GM13977 (cell line): ENCODE data around the gene SMIM26.

ENCODE experiments used
- DNase-seq: peaks from one replicate; pipeline ENCODE4 v3.0.0; 2012; ENCODE audit warnings: low spot score
- CTCF ChIP-seq: IDR thresholded peaks from 2 replicates; pipeline ENCODE4 v1.5.1; 2012; ENCODE audit warnings: mild to moderate bottlenecking, control low read depth; ENCODE audit not compliant: insufficient read depth; ENCODE audit errors: extremely low read depth, missing control alignments
- in situ Hi-C: fragments of 300-500 bp; cut with MboI; formaldehyde crosslinking; loops from one replicate; pipeline ENCODE4 v1.12.0; 2022; ENCODE audit warnings: low sequenced_read_pairs, low pct_unique_long_range_greater_than_20kb, mixed read lengths, inconsistent platforms; ENCODE audit not compliant: unreplicated experiment

The SMIM26 gene

GRCh38 chr20:18543216-18543615, 24.0 kb upstream of the SMIM26 start:
- no peak for DNase-seq
- TF ChIP-seq CTCF, result no peak
- in situ Hi-C loops, result no loop called here

DNA sequence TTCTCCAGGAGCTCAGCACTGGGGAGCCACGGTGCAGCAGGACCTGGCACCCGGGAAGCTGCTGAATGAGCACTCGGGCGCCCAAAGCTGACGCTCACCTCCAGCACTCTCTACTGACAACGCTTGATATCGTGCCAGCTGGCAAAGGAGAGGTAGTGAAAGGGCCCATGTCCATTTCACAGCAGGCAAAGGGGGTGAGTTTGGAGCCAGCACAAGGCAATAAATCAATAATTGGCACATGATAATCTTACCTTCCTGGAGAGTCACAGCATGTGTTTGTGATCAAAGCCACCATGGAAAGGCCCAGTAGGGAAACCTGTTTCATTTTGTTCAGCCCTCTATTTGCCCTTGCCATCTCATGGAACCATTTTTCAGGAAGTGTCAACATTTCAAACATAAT, 23.3 kb upstream of the SMIM26 start:
- DNase-seq, result no peak
- TF ChIP-seq CTCF, result no peak
- in situ Hi-C loops, result no loop called here

GRCh38 chr20:18545566-18545965, 21.7 kb upstream of the SMIM26 start:
- TF ChIP-seq CTCF, result no peak
- in situ Hi-C loops, result no loop called here
- DNase-seq, result no peak

DNA sequence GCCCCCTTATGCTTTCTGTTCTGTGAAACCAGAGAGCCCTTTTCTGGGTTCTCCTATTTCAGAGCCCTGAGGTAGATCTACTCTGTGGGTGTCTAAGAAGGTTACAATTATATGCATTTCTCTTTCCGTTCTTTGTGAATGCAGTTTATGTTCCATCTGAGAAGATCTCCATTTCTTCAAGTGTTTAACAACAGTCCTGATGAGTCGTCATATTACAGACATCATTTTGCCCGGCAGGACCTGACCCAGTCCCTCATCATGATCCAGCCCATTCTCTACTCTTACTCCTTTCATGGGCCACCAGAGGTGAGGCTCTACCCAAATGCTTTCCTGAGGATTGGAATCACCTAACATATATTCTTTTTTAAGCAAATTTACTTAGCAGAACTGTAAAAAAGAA, 18.8 kb upstream of the SMIM26 start:
- no peak for TF ChIP-seq CTCF
- DNase-seq, result no peak
- in situ Hi-C loops, result no loop called here

DNA sequence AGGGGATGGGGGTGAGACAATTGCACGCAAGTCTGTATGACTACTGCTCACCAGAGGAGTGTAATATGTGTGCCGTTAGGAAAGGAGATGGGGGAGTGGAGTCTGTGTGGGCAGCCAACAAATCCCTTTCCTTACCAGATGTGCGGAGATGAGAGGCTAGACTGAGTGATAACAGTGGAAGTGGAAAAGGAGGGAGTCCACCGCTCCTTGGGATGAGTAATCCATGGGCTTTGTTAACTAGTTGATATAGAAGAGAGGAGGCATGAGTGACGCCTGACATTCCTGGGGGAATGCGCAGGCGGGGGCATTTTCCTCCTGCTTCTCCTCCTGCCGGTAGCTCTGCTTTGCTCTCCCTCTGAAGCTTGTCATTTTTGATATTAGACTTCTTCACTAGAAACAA, 13.5 kb upstream of the SMIM26 start:
- DNase-seq, result no peak
- in situ Hi-C loops, result no loop called here
- TF ChIP-seq CTCF, result no peak

GRCh38 chr20:18567739-18568091, 483 bp downstream of the SMIM26 start:
- in situ Hi-C loops, result no loop called here
- TF ChIP-seq CTCF, result no peak
- no peak for DNase-seq

- TF ChIP-seq CTCF, result no peak
- in situ Hi-C loops, result no loop called here
- no peak for DNase-seq
Measured at GRCh38 chr20:18571009-18571408, 3.8 kb downstream of the SMIM26 start.
